Epithelial cell of proximal tubule (primary cell): ENCODE measurements around the gene FILIP1. TPM values are rescaled to one million over a fixed set of nuclear protein-coding genes. Genes with fewer than 3 reads are reported as not detected.

Experiments used
- DNase-seq: peaks from one replicate; pipeline ENCODE4 v3.0.0-alpha.2; 2011; ENCODE audit warnings: low read depth
- H3K4me3 ChIP-seq: 2 replicates; pipeline ENCODE4 v1.5.1; 2011; ENCODE audit warnings: low read depth, mild to moderate bottlenecking, low read length
- CTCF ChIP-seq: conservative IDR thresholded peaks from 2 replicates; pipeline ENCODE4 v1.5.1; 2012; ENCODE audit warnings: low read depth, mild to moderate bottlenecking, low read length
- total RNA-seq: library from RNA; depleted of rRNA; stranded (reverse); fragments of >200 nt; gene quantifications from 2 replicates; pipeline ENCODE4 v1.2.3, GENCODE V29; 2015

Gene FILIP1
- total RNA-seq, 1 donor from 2014 or later, result under 0.01 TPM

- no peak overlapping the region for H3K4me3 ChIP-seq
- TF ChIP-seq CTCF, result no peak
- peak; percentile 53 for DNase-seq
Measured at GRCh38 chr6:75317503-75318206, 175.9 kb downstream of the FILIP1 start.

GRCh38 chr6:75315978-75316377 is 177.6 kb downstream of the FILIP1 start:
- DNase-seq, result no peak
- TF ChIP-seq CTCF, result no peak
- H3K4me3 ChIP-seq, result no peak overlapping the region

GRCh38 chr6:75308250-75308988 is 185.2 kb downstream of the FILIP1 start:
- TF ChIP-seq CTCF, result no peak
- no peak overlapping the region for H3K4me3 ChIP-seq
- DNase-seq, result no peak

GRCh38 chr6:75307364-75308004 is 186.1 kb downstream of the FILIP1 start:
- H3K4me3 ChIP-seq, result no peak overlapping the region
- no peak for TF ChIP-seq CTCF
- no peak for DNase-seq

- no peak for DNase-seq
- no peak overlapping the region for H3K4me3 ChIP-seq
- no peak for TF ChIP-seq CTCF
Measured at GRCh38 chr6:75306064-75306463, 187.5 kb downstream of the FILIP1 start.

GRCh38 chr6:75305573-75305972 is 188.0 kb downstream of the FILIP1 start:
- TF ChIP-seq CTCF, result no peak
- DNase-seq, result no peak
- H3K4me3 ChIP-seq, result no peak overlapping the region
